Activated naive CD8-positive, alpha-beta T cell treated with anti-CD3 and anti-CD28 coated beads for 36 hours (primary cell): ENCODE results near the gene PHF21A. TPM values are rescaled to one million over a fixed set of nuclear protein-coding genes. Genes with fewer than 3 reads are reported as not detected.
"Not testable (repeated sequence)": the region's sequence is repeated elsewhere in the genome, so short reads cannot be mapped to it uniquely, and the experiment has no call there.

Experiments
- DNase-seq: peaks from one replicate; pipeline ENCODE4 v3.0.0; 2021
- H3K27ac Mint-ChIP-seq: one replicate; pipeline ENCODE4 v1.8.0; 2022; ENCODE audit warnings: mild to moderate bottlenecking, moderate library complexity, mixed read lengths
- H3K27me3 Mint-ChIP-seq: one replicate; pipeline ENCODE4 v1.8.0; 2022; ENCODE audit warnings: mild to moderate bottlenecking, mixed read lengths
- H3K36me3 Mint-ChIP-seq: one replicate; pipeline ENCODE4 v1.8.0; 2021; ENCODE audit warnings: mild to moderate bottlenecking, mixed read lengths
- H3K4me1 Mint-ChIP-seq: one replicate; pipeline ENCODE4 v1.8.0; 2021; ENCODE audit warnings: mixed read lengths
- H3K4me3 Mint-ChIP-seq: one replicate; pipeline ENCODE4 v1.8.0; 2022; ENCODE audit warnings: mild to moderate bottlenecking, moderate library complexity, mixed read lengths
- H3K9me3 Mint-ChIP-seq: one replicate; pipeline ENCODE4 v1.8.0; 2022; ENCODE audit warnings: mixed read lengths
- total RNA-seq, 2 experiments: library from RNA; stranded (reverse); gene quantifications; one replicate each; pipeline ENCODE4 v1.2.3, GENCODE V29; 2021

Gene PHF21A
- total RNA-seq, 2 experiments from 2014 or later = 24.8 to 29.7 TPM

- no peaks in the 10 kb centered on the region for H3K9me3 Mint-ChIP-seq
- DNase-seq = no peak
- H3K27me3 Mint-ChIP-seq = no peaks in the 10 kb centered on the region
- H3K4me1 Mint-ChIP-seq = peaks cover 3% of the 10 kb centered on the region
- no peaks in the 10 kb centered on the region for H3K36me3 Mint-ChIP-seq
- H3K27ac Mint-ChIP-seq = no peak overlapping the region
- H3K4me3 Mint-ChIP-seq = no peak overlapping the region
Observed at GRCh38 chr11:46006418-46007070, 114.7 kb downstream of the PHF21A start.

GRCh38 chr11:46003572-46003971 is 117.7 kb downstream of the PHF21A start:
- Mint-ChIP-seq H3K27ac (no peak overlapping the region), H3K4me3 (no peak overlapping the region), H3K36me3 (no peaks in the 10 kb centered on the region), H3K4me1 (peaks cover 3% of the 10 kb centered on the region), H3K9me3 (no peaks in the 10 kb centered on the region), H3K27me3 (no peaks in the 10 kb centered on the region)
- no peak for DNase-seq

GRCh38 chr11:46002189-46002588 is 119.1 kb downstream of the PHF21A start:
- H3K9me3 Mint-ChIP-seq = no peaks in the 10 kb centered on the region
- H3K27me3 Mint-ChIP-seq = no peaks in the 10 kb centered on the region
- H3K4me1 Mint-ChIP-seq = peaks cover 3% of the 10 kb centered on the region
- DNase-seq = no peak
- no peak overlapping the region for H3K4me3 Mint-ChIP-seq
- no peaks in the 10 kb centered on the region for H3K36me3 Mint-ChIP-seq
- no peak overlapping the region for H3K27ac Mint-ChIP-seq

- Mint-ChIP-seq H3K4me3 (no peak overlapping the region), H3K36me3 (no peaks in the 10 kb centered on the region), H3K4me1 (peaks cover 3% of the 10 kb centered on the region), H3K27me3 (no peaks in the 10 kb centered on the region), H3K27ac (no peak overlapping the region), H3K9me3 (no peaks in the 10 kb centered on the region)
- no peak for DNase-seq
Observed at GRCh38 chr11:46001448-46001914, 119.8 kb downstream of the PHF21A start.

GRCh38 chr11:45997599-45997998 is 123.7 kb downstream of the PHF21A start:
- H3K4me1 Mint-ChIP-seq = peaks cover 2% of the 10 kb centered on the region
- no peaks in the 10 kb centered on the region for H3K36me3 Mint-ChIP-seq
- no peaks in the 10 kb centered on the region for H3K27me3 Mint-ChIP-seq
- H3K4me3 Mint-ChIP-seq = no peak overlapping the region
- no peak for DNase-seq
- no peaks in the 10 kb centered on the region for H3K9me3 Mint-ChIP-seq
- H3K27ac Mint-ChIP-seq = no peak overlapping the region

GRCh38 chr11:45995342-45995734 is 125.9 kb downstream of the PHF21A start:
- Mint-ChIP-seq H3K9me3 (no peaks in the 10 kb centered on the region), H3K36me3 (no peaks in the 10 kb centered on the region), H3K4me1 (peaks cover 2% of the 10 kb centered on the region), H3K27ac (no peak overlapping the region), H3K27me3 (no peaks in the 10 kb centered on the region), H3K4me3 (no peak overlapping the region)
- no peak for DNase-seq

- H3K27ac Mint-ChIP-seq = no peak overlapping the region
- no peaks in the 10 kb centered on the region for H3K27me3 Mint-ChIP-seq
- H3K9me3 Mint-ChIP-seq = no peaks in the 10 kb centered on the region
- peaks cover 2% of the 10 kb centered on the region for H3K4me1 Mint-ChIP-seq
- H3K36me3 Mint-ChIP-seq = no peaks in the 10 kb centered on the region
- DNase-seq = no peak
- H3K4me3 Mint-ChIP-seq = no peak overlapping the region
Observed at GRCh38 chr11:45994371-45995341, 126.6 kb downstream of the PHF21A start.

- Mint-ChIP-seq H3K4me3 (no peak overlapping the region), H3K4me1 (peaks cover 2% of the 10 kb centered on the region), H3K36me3 (no peaks in the 10 kb centered on the region), H3K27ac (no peak overlapping the region), H3K9me3 (no peaks in the 10 kb centered on the region), H3K27me3 (no peaks in the 10 kb centered on the region)
- no peak for DNase-seq
Observed at GRCh38 chr11:45993531-45994001, 127.7 kb downstream of the PHF21A start.

- Mint-ChIP-seq H3K9me3 (no peaks in the 10 kb centered on the region), H3K4me3 (no peak overlapping the region), H3K27me3 (no peaks in the 10 kb centered on the region), H3K4me1 (peaks cover 12% of the 10 kb centered on the region), H3K36me3 (peaks cover 3% of the 10 kb centered on the region), H3K27ac (no peak overlapping the region)
- DNase-seq = no peak
Observed at GRCh38 chr11:45988921-45989320, 132.3 kb downstream of the PHF21A start.

GRCh38 chr11:45985212-45985611 is 136.0 kb downstream of the PHF21A start:
- Mint-ChIP-seq H3K27ac (no peak overlapping the region), H3K36me3 (peaks cover 3% of the 10 kb centered on the region), H3K4me3 (no peak overlapping the region), H3K27me3 (no peaks in the 10 kb centered on the region), H3K4me1 (peaks cover 26% of the 10 kb centered on the region), H3K9me3 (no peaks in the 10 kb centered on the region)
- no peak for DNase-seq

- Mint-ChIP-seq H3K36me3 (peaks cover 3% of the 10 kb centered on the region), H3K4me3 (no peak overlapping the region), H3K27me3 (no peaks in the 10 kb centered on the region), H3K4me1 (peaks cover 26% of the 10 kb centered on the region), H3K27ac (no peak overlapping the region), H3K9me3 (no peaks in the 10 kb centered on the region)
- no peak for DNase-seq
Observed at GRCh38 chr11:45984192-45984591, 137.1 kb downstream of the PHF21A start.

GRCh38 chr11:45983471-45983845 is 137.8 kb downstream of the PHF21A start:
- no peak overlapping the region for H3K27ac Mint-ChIP-seq
- H3K4me3 Mint-ChIP-seq = no peak overlapping the region
- H3K4me1 Mint-ChIP-seq = peaks cover 26% of the 10 kb centered on the region
- DNase-seq = no peak
- no peaks in the 10 kb centered on the region for H3K9me3 Mint-ChIP-seq
- H3K27me3 Mint-ChIP-seq = no peaks in the 10 kb centered on the region
- peaks cover 4% of the 10 kb centered on the region for H3K36me3 Mint-ChIP-seq

- H3K4me1 Mint-ChIP-seq = peaks cover 26% of the 10 kb centered on the region
- H3K4me3 Mint-ChIP-seq = no peak overlapping the region
Observed at GRCh38 chr11:45982656-45983470, 138.4 kb downstream of the PHF21A start.

GRCh38 chr11:45981826-45982225 is 139.4 kb downstream of the PHF21A start:
- not testable (repeated sequence) for H3K36me3 Mint-ChIP-seq, DNase-seq, H3K9me3 Mint-ChIP-seq, H3K4me3 Mint-ChIP-seq, H3K27me3 Mint-ChIP-seq, H3K27ac Mint-ChIP-seq
- peaks cover 26% of the 10 kb centered on the region for H3K4me1 Mint-ChIP-seq

More at GRCh38 chr11:45982656-45983470, 138.4 kb downstream of the PHF21A start:
- no peaks in the 10 kb centered on the region for H3K27me3 Mint-ChIP-seq
- H3K9me3 Mint-ChIP-seq = no peaks in the 10 kb centered on the region
- H3K36me3 Mint-ChIP-seq = peaks cover 5% of the 10 kb centered on the region
- peak; percentile 16 for DNase-seq
- H3K27ac Mint-ChIP-seq = peak overlapping the region; percentile 4

- Mint-ChIP-seq H3K4me3 (no peak overlapping the region), H3K27me3 (no peaks in the 10 kb centered on the region), H3K4me1 (no peaks in the 10 kb centered on the region), H3K36me3 (peaks cover 4% of the 10 kb centered on the region), H3K27ac (no peak overlapping the region), H3K9me3 (no peaks in the 10 kb centered on the region)
- no peak for DNase-seq
Observed at GRCh38 chr11:45974806-45975205, 146.4 kb downstream of the PHF21A start.
